GM18505 (cell line): Measurements from ENCODE around the gene SORCS2.

Experiments
- ATAC-seq: cut with Tn5 transposase; IDR thresholded peaks from one replicate; pipeline ENCODE4 v1.9.1; 2021; ENCODE audit not compliant: unreplicated experiment
- POLR2A ChIP-seq: IDR thresholded peaks from 4 replicates; pipeline ENCODE4 v1.6.1; 2011; ENCODE audit warnings: borderline replicate concordance; ENCODE audit not compliant: insufficient read depth, insufficient read length; ENCODE audit errors: extremely low read depth

The SORCS2 gene

DNA sequence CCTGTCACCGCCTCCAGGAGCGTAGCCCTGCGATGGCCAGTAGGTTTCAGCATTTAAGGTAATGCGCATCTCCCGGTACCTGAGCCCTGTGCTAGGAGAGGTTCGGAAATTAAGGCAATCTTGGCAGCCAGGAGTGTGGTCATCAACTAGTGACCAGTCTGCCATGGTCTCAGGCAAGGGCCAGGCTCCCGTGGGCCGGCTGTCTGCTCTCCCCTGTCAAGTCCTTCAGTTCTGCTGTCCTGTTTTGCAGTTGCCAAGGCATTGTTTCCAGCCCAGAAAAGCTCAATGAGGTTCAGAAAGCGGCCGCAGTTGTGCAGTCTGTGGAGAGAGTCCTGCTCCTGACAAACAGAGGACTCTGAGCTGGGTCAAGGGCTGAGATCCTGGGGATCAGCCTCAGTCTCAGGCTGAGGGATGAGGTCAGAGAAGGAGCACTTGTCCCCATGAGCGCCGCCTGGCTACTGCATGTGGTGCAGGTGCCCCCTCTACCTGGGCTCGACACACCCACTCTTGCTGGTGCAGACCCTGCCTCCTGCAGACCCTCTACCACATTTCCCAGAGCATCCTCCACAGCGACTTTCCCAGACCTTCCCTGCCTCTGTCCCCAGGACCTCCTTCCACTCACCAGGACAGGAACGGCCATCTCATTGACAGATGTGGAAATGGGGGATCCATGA is 295.8 kb downstream of the SORCS2 start:
- no peak for ATAC-seq
- TF ChIP-seq POLR2A: no peak

- ATAC-seq: no peak
- TF ChIP-seq POLR2A: no peak
Observed at GRCh38 chr4:7491915-7492314, 299.6 kb downstream of the SORCS2 start.

- no peak for TF ChIP-seq POLR2A
- ATAC-seq: no peak
Observed at GRCh38 chr4:7498446-7499200, 306.3 kb downstream of the SORCS2 start.

DNA sequence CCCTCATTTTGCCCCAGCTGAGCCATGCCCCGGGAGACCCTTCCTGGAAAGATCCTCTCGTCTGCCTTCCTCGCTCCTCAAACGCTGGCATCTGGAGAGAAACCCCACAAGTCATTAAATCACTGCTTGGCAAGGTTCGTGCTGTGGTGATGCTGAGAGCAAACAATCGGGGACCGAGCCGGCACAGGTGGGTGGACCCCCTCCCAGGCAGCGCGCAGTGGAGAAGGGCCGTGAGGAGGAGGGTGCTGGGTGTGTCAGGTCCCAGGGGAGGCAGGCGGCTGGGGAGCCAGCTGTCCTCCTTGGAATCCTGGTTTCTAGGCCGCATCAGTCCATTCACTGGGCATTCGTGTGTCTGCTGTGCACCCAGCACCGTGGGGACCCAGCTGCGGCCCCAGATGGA is 307.3 kb downstream of the SORCS2 start:
- ATAC-seq: no peak
- TF ChIP-seq POLR2A: no peak

DNA sequence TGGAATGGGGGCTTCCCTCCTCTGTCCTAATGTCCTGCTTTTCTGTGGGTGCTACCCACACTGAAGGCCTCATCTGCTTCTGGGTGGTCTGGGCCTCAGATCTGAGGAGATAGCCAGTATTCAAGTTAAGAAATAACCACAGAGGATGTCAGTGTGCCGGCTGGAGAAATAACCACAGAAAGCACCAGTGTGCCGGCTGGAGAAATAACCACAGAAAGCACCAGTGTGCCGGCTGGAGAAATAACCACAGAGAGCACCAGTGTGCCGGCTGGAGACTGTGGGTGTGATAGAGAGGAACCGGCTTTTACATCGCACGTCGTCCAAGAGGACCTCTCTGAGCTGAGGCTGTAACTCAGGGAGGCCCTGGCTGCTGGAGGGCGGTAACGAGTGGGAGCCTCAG is 308.1 kb downstream of the SORCS2 start:
- TF ChIP-seq POLR2A: no peak

DNA sequence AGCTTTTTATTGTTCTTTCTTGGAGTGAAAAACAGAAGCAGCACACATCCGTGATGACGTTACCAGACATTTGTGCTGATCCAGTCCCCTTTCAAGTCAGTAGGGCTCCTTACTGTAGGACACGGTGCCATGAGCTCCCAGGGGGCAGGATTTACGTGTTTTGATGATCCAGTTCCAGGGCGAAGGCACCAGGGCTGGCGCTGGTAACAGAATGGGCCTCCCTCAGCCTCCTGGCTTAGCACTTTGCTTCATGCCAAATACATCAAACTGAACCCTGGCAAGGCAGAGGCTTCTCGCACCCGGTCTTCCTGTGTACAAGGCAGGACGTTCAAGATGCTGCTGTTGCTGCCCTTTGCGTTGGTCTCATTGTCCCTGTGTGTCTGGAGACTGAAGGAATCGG is 309.0 kb downstream of the SORCS2 start:
- no peak for TF ChIP-seq POLR2A
- ATAC-seq: no peak

More for the DNA sequence above, 308.1 kb downstream of the SORCS2 start:
- ATAC-seq: no peak

- ATAC-seq: no peak
- no peak for TF ChIP-seq POLR2A
Observed at GRCh38 chr4:7501873-7502272, 309.5 kb downstream of the SORCS2 start.

- TF ChIP-seq POLR2A: no peak
- ATAC-seq: no peak
Observed at GRCh38 chr4:7503559-7504249, 311.4 kb downstream of the SORCS2 start.

GRCh38 chr4:7505116-7505900 is 313.0 kb downstream of the SORCS2 start:
- no peak for ATAC-seq
- TF ChIP-seq POLR2A: no peak

DNA sequence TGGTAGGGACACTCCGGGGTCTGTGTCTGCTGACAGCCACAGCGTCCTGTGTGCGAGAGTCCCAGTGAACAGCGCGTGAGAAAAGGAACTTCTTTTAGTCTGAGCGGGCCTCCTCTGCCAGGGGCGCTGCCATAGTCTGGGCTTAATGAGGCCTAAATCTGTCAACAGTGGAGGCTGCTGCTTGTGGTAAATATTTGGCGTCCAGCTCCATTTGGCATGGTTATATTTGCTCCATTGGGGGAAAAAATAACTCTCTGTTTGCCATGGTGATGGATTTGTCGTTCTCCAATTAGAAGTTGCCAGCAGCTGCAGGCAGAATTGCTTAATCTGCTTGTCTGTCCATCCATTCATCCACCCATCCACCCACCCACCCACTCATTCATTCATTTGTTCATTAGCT is 313.8 kb downstream of the SORCS2 start:
- TF ChIP-seq POLR2A: no peak
- ATAC-seq: no peak

DNA sequence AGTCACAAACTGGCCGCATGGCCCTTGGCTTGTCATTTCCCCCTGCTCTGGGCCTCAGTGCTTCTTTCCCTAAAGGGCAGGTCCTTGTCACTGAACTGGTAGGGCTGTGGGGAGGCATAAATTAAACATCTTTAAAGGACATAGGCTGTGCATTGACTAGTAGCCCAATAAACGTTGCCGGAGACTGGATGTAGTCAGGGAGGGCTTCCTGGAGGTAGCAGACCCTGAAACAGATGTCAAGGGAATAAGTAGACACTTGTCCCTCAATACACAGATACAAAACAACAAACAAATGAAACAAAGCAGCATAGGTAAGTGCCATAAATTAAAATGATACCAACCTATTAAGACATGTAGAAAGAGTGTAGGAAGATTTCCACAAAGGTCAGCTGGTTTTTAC is 314.2 kb downstream of the SORCS2 start:
- no peak for ATAC-seq
- TF ChIP-seq POLR2A: no peak

GRCh38 chr4:7507381-7507780 is 315.0 kb downstream of the SORCS2 start:
- ATAC-seq: no peak

DNA sequence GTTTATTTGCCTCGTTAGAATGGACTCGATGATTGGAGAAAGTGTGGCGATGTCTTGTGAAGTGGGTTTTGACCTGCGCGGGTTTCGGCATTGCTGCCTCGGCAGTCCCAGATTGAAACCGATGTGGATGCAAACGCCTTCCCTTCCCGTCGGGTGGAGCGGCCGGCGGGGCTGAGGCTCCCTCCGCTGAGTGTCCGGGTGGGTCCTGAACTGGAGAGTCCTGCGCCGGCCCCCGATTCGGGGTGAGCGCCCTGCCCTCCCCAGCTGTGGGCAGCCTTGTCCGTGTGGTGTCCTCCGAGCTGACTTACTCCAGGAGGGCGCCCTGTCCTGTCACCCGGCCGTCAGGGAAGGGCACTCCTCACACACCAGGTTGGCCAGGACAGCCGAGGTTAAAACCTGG is 317.7 kb downstream of the SORCS2 start:
- ATAC-seq: no peak
- TF ChIP-seq POLR2A: no peak

More at GRCh38 chr4:7507381-7507780, 315.0 kb downstream of the SORCS2 start:
- no peak for TF ChIP-seq POLR2A
